Right kidney (tissue), 1 donor: Measurements from ENCODE around the gene DLG2.
"Not testable (repeated sequence)": the region's sequence is repeated elsewhere in the genome, so short reads cannot be mapped to it uniquely, and the experiment has no call there.

Source experiments
- DNase-seq: peaks from one replicate; pipeline ENCODE4 v3.0.0-alpha.2; 2016

Gene DLG2

DNA sequence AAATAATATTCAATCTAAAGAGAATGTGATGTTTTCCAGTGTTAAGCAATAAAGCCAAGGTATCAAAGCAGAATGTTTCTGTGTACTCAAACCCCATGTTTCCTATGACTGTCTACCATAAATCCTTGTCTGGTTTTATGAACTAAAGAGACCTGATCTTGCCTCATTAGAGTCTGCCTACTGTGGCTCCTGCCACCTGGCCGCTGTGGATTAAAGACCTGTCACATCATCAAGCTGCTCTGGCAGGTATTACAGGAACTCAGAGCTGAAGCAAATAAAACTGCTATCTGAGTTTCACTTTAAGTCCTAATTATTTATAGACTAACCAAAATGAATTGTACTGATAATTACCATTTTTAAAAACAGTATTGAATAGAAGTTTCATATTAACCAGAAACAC is 2133.2 kb downstream of the DLG2 start:
- DNase-seq = no peak

DNA sequence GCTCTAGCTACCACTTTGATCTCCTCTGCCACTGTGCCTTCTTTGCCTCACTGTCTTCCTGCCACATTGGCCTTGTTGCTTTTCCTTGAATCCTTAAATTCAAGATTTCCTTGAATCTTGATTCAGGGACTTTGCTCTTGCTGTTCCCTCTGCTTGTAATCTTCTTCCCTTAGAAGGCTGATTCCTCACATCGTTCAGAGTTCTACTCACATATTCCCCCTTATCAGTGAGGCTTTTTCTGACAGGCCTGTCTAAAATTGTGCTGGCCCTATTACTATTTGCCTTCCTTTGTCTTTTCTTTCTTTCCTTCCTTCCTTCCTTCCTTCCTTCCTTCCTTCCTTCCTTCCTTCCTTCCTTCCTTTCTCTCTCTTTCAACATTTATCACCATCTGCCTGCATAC is 2134.1 kb downstream of the DLG2 start:
- DNase-seq = no peak

DNA sequence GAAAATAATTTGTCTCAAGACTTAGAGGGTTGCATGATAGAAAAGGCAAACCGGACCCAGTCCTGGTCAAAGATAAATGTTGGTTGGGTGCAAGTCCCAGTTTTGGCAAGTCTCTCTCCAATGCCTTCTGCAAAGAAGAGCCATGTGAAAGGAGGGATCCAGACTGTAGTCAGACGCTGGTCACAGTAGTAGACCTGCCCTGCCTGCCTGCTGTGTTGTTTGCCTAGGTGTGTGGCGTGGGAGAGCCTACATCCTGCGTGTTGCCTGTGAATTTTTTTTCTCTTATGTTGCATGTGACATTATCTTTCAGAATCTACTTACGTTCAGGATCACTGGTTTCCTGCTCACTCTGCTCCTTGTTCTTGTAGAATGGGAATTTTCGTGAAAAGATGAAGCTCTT is 2143.3 kb downstream of the DLG2 start:
- DNase-seq = no peak

DNA sequence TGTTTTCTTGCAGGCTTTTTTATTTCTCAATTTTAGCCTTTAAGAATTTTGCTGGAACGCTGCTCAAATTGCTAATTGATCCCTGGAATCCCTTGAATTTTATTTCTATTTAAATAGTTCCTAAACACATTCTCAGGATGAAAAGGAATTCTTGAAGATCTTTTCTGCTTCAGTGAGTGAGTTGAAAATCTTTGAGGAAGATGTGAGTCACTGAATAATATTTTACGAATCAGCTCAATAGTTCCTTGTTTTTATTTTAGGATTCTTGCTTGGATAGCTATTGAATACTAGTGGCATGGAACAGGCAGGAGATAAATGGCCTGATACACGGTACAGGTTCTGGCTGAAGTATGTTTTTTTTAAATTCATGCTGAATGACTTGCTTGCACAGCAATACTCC is 2146.3 kb downstream of the DLG2 start:
- DNase-seq = no peak

DNA sequence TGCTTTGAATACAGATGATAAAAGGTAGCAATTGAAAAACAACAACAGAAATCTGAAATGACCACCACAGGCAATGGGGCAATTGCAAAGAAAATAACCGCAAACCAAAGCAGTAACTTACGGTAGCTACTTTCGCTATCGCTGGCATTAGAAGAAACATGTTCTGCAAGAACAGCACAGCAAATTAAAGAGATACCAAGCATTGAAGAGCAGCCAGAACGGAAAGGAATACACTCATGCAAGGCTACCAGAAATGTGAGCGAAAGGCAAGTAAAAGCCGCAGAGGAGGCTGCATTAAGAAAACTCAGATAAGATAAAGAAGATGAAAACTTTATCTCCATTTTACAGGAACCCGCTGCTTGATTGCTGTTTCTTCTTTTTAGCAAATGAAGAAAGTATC is 2146.9 kb downstream of the DLG2 start:
- DNase-seq = no peak

DNA sequence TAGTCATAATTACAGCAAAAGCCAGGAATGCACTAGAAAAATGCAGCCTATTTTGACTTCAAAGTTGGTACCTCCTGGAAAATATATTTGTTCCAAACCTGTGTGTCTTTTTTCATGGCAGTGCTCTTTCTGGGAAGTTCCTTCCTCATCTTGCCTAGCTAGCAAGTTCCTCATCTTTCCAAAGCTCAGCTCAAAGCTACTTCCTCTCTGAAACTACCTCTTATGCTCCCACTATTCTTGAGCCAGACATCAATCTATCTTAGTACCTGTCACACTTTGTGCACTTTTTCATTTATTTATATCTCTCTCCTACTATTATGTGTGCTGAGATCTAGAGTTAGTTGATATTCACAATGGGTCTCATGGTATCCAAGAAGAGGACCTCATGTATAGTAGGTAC is 2149.4 kb downstream of the DLG2 start:
- no peak for DNase-seq

DNA sequence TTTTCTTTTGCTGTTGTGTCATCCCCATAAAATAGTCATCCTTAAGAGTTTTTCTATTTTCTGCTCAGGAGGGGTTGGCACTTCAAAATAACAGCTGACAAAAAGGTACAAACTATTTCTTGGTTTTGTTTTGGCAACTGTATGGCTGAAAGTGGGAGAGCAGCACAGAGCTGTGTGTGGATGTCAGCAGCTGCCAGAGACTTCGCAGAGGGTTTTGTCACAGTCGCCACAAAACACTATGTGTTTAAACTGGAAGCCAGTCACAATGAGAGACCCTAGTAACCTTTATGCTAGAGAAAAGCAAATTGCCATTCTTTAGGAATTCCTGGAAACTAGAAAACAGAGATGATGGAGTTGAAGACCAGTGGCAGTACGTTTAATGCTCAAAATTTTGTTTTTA is 2151.4 kb downstream of the DLG2 start:
- DNase-seq = no peak

DNA sequence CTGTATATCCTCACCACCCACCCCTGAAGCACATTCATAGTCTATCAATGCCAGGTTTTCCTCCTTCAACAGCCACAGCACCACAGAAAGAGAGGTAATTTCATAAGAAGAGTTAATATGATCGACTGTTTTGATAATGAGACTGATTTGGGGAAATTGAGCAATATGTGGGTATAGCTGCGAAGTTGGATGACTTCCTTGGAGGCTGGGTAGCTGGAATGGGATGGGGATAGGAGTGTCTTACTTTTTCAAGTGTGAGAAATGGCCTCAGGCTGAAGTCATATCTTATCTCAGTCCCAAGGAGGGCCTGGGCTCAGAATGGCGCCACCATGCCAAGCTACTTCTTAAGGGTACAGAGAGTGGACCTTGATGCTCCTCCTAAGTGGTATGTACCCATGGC is 2153.4 kb downstream of the DLG2 start:
- no peak for DNase-seq

DNA sequence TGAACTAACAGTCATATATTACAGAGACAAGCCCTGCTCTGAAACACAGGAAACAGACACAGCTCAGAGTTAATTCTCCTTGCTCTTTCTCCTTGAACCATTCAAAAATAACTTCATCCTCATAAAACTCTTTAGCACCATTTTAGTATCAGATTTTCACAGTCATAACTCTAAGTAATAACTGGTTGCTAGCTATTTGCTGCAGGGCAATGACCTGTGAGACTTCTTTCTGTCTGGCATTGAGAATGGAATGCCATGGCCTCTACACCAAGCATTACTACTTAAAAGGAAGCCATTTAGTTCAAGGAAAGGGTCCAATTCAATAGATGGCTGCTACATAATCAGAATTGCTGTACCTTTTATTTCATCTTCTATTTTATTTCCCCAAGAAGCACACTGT is 2154.3 kb downstream of the DLG2 start:
- DNase-seq = no peak

DNA sequence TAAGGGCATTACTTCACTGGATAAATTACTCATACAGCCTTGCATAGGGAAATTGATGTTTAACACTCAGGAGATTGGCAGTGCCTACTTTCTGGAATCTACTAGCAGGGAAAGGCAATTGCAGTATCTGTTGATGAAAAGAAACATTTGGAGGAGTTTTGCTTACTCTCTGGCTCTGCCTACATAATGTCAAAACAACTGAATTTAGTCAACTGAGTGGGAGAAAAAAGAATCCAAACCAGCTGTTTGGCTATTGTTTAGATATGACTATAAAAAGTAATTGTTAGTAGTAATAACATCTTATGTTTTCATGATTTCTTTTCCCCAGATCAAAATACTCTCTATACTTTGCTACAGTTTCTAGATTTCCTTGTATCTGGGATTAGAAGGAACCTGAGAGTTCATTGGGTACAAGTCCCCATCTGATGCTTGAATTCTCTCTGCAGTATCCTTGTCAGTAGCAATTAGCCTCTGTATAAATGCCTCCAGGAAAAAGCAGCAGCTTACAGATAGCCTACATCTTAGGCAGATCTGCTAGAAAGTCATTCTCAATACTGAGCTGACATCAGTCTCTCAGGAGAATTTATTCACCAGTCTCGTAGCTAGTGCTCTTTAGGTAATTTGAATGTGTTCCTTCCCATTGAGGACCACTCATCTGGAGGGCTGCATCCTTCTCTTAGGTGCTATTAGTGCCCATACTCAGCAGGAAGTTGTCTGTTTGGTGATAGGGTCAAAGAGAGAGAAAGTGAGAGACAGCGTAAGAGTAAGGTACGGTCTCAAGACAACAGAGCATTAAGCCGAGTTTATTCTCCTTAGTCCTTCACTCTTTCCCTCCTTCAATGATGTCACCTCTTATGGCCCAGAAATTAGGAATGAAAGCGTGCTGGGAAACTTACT is 2155.1 kb downstream of the DLG2 start:
- no peak for DNase-seq

DNA sequence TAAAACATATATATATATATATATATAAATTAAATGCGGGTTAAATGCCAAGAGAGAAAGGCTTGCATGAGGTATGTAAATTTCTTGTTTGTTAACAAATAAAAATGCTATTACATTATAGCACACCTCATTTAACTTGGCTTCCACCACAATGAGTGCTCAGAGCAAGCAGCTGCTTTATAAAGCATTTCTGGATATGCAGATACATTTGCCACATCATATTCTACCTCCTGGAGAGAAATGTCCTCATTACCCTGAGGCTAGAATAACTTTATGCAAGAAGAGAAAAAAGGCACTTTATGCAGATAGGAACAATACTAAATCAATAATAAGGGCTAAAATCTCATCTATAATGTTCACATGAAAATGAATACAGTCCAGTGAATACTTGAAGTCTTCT is 2159.3 kb downstream of the DLG2 start:
- no peak for DNase-seq

DNA sequence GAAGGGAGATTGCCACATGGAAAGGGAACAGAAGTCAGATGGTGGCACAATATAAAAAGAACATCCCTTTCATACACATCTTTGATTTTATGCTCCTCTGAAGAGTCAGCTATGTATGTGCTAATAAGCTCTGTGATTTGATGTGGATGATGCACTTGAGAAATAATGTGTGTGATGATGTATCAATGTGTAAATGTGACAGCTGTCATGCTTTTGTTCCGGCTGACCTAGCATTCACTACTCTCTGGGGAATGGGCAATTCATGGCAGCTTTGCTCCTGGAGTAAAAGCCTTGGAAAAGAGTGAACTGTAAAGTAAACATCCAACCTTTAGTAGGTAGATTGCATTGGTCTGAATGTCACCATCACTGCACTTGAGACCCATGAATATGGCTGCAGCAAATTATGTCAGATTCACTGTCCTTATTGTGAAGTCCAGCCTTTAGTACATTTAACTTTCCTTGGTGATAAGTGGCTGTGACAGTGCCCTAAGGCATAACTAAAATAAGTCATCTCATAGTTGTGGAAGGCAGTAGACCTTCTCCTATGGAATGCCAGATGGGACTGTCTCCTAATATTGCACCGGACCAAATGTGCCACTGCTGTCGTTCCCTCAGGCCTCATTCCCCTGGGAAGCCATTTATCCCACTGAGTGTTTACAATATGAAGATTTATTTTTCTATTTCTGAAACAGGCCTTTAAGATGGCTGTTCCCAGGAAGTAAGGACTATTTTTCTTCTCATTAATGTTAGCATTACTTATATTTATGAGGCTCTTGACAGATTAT is 2162.8 kb downstream of the DLG2 start:
- no peak for DNase-seq

DNA sequence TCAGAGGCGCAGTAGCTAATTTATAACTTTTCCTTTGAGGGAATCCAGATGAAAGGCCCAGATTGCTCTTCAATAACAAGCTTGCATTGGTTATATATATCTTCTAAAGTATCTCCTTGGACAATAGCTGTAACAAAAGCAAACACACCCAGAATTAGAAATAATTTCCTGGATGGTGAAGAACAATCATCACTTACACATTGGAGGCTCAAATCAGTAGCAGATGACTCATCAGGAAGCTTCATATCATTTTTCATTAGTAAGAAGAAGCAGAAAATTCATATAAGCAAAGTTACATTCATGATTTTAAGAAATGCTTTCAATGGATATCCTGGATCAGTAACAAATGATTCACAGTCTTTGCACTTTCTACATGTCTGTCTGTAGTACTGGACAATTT is 2167.3 kb downstream of the DLG2 start:
- DNase-seq = no peak

DNA sequence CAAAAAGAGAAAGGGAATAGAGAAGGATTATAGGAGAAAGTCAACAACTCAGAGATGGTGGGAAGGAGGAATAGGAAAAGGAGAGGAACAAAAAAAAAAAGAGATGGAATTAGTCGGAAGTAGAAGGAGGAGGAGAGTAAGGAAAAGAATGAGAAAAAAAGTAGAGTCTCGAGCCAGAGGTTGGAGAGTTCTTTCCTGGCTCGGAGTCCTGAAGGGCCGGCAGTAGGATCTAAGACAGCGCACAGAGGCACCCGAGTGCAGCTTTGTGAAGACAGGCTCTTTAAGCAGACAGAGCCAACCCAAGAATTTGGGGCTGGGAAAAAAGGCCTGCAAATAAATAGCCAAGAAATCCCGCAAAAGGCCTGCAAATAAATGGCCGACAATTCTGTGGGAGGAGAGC is 2170.6 kb downstream of the DLG2 start:
- no peak for DNase-seq

DNA sequence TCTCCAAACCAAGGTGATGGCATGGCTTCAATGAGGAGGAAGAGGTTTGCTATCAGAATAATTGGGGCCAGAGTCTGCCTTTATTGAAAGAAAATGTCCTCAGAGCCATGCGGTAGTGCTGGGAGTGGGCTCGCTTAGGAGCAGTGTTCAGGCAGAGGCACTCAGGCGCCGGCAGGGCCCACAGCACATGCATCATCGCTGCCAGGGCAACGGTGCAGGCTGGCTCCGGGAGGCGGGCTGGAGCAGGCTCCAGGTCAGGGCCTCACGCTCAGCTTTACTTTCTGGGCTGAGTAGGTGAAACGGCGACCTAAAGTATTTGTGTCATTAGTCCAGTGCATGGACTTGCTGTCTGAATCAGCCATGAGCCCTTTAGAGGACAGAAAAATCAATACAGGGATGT is 2171.1 kb downstream of the DLG2 start:
- DNase-seq = no peak

DNA sequence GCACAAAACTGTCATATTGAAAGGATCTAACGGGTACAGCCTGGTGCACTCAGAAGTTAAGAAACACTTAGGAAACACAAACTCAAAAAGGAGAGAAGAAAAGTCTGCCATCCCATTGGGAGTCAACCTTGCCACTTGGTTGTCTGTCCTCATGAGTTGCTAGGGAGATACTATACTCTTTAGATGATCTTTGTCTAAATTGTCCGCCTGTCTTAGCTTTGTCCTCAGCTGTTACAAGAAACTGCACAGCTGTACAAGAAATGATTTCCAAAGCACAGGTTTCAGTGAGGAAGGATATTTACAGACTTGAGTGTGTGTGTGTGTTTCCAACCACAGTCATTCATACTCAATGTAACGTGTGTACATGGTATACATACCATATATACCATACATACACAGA is 2171.8 kb downstream of the DLG2 start:
- DNase-seq = no peak

DNA sequence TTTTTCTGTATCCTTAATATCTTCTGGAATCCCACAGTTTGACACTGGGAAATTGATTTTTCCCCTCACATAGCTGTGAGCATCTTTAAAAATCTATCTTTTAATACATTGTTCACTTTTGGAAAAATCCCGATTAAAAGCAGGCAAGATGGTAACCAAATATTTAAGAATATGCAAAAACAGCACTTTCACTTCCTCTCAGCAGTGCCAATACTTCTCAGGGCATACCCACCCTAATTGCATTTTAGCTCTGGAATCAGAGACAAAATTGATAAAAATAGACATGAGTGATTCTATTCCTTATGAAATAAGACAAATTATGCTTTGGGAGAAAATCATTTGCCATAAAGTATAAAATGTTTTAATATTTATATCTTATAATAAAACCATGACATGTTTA is 2172.5 kb downstream of the DLG2 start:
- DNase-seq = no peak

DNA sequence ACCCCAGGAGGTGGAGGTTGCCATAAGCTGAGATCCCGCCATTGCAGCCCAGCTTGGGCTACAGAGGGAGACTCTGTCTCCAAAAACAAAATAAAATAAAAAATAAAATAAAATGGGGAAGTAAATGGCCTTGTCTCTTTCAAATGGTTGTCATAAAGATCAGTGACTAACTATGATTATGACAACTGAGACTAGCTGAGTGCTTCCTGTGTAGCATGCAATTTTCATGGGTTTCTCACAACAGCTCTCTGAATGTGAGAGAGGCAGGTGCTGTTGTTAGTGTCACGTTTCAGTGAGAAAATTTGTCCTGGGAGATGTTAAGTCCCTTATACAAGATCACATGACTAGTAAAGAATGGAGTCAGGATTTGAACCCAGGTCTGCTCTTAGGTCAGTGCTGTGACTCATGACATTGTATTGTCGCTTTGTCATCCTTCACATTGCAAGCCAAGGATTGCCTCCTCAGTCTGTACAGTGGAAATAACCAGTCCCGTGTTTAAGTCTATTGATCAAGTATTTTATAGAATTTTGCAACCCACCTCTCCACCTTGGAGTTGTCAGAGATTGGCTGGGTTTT is 2177.7 kb downstream of the DLG2 start:
- DNase-seq = no peak

DNA sequence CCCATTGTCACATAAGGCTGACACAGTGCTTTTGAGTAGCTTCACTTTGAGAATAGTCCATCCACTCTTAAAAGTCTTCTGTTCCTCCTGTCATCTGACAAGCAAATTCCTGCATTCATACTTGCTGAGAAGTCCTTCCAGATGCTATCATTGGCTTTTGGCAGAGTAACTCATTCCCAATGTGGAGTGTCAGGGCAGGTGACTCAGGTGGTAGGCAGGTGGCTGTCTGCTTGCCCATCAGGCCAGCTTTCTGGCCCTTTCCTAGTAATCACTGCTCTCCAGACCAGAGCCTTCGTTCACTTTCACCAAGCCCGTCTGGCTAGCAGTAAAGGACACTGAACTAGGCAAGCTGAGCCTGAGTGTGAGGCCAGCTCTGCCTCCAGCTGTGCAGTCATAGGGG is 2178.5 kb downstream of the DLG2 start:
- no peak for DNase-seq

DNA sequence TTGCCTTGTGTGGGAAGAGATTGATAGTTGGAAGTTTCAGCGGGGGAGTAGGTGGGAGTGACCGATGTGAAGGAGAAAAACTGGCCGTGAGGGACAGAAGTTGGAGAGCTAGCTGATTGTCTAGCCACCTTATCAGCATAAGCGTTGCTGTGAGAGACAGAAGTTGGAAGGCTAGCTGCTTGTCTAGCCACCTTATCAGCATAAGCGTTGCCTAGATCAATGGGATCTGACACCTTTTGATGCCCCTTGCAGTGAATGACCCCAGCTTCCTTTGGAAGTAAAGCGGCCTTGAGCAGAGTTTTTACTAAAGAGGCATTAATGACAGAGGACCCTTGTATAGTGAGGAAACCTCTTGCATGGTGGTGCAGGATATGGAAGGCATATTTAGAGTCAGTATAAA is 2183.3 kb downstream of the DLG2 start:
- DNase-seq = not testable (repeated sequence)

DNA sequence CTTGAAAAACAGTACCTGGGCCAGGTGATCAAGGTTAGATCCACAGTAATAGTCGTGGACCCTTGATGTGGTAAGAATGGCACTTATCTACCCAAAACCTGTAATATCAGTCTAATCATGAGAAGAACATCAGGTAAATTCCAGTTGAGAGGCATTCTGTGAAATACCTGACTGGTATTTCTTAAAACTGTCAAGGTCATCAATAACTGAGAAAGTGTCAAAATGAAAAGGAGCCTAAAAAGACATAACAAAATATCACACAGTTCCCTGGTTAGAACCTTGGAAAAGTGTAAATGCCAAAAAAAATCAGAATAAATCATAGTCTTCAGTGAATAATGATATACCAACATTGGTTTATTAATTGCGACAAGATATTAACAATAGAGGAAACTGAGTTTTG is 2185.5 kb downstream of the DLG2 start:
- no peak for DNase-seq

DNA sequence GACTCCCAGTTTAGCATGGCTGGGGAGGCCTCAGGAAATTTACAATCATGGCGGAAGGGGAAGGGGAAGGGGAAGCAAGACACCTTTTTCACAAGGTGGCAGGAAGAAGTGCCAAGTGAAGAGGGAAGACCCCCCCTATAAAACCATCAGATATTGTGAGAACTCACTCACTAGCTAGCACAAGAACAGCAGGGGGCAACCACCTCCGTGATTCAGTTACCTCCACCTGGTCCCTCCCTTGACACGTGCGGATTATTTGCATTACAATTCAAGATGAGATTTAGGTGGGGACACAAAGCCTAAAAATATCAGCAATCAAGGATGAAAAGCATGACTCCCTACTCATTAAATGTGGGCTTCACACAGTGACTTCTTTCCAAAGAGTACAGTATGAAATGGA is 2186.0 kb downstream of the DLG2 start:
- no peak for DNase-seq

DNA sequence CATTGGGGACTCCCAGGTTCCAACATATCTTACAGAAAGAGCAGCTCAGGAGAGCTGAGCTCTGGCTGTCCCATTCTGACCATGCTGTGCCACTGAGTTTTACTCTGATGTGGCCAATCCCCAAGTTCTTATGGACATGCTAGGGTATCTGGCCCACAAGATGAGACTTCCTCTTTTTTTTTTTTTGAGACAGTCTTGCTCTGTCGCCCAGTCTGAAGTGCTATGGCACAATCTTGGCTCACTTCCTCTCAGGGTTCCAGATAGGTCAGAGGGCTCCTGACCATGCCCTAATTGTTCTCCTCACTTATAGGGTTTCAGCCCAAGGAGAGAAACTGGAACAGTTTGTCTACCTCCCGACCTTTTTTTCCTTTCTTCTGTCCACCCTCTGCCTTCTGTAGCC is 2188.7 kb downstream of the DLG2 start:
- DNase-seq = no peak

DNA sequence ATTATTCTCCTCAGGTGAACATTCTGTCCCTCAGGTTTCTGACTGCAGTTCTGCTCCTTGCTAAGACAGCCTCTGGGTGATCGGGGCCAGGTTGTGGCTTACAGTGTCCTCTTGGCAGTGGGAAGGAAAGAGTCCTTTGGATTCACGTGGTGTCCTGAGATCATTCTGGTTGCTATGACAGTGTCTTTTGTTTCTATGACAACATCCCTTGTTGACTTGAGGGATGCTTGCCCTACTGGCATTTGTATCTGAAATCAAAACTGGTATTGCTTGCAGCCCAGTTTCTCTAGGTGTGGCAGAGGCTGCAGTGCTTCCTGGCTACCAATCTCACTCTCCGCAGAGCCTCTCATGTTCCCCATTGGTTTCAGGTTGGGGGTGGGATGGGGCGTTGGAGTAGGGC is 2189.2 kb downstream of the DLG2 start:
- no peak for DNase-seq
